ENCODE measurements around the gene FITM2.

- no peak for TF ChIP-seq SIN3A (IDR thresholded peaks at IDR 0.05; ENCODE audit: borderline replicate concordance, insufficient read depth, low read length)
- no peak for TF ChIP-seq POLR2AphosphoS5 (IDR thresholded peaks at IDR 0.05; ENCODE audit: low read depth, low read length)
Measured at GRCh38 chr20:44280387-44280786, 30.6 kb downstream of the FITM2 start.

All from PFSK-1 (cell line).